ENCODE data around the gene CFAP69.

Gene CFAP69

GRCh38 chr7:90267263-90267858, 22.4 kb downstream of the CFAP69 start:
- H3K4me2 ChIP-seq: no peak overlapping the region
- TF ChIP-seq Cebpa-rat (IDR thresholded peaks at IDR 0.05): no peak
- H3K36me3 ChIP-seq: no peaks in the 10 kb centered on the region
- H3K9ac ChIP-seq: no peak overlapping the region
- no peaks in the 10 kb centered on the region for H3K27me3 ChIP-seq
- no peak overlapping the region for H3K27ac ChIP-seq
- H3K4me3 ChIP-seq: no peak overlapping the region
- no peaks in the 10 kb centered on the region for H4K20me1 ChIP-seq
- H3K9me3 ChIP-seq: no peaks in the 10 kb centered on the region
- H3K4me1 ChIP-seq: no peaks in the 10 kb centered on the region

GRCh38 chr7:90269163-90269562, 24.2 kb downstream of the CFAP69 start:
- no peak overlapping the region for H3K4me2 ChIP-seq

GRCh38 chr7:90270431-90271178, 25.6 kb downstream of the CFAP69 start:
- Histone ChIP-seq H3K27me3 (no peaks in the 10 kb centered on the region), H3K4me2 (no peak overlapping the region), H3K9ac (no peak overlapping the region), H4K20me1 (no peaks in the 10 kb centered on the region), H3K36me3 (no peaks in the 10 kb centered on the region), H3K4me1 (no peaks in the 10 kb centered on the region), H3K9me3 (no peaks in the 10 kb centered on the region), H3K27ac (no peak overlapping the region), H3K4me3 (no peak overlapping the region)
- no peak for TF ChIP-seq Cebpa-rat (IDR thresholded peaks at IDR 0.05)

More at GRCh38 chr7:90269163-90269562, 24.2 kb downstream of the CFAP69 start:
- no peak overlapping the region for H3K4me3 ChIP-seq
- no peaks in the 10 kb centered on the region for H3K27me3 ChIP-seq
- H3K36me3 ChIP-seq: no peaks in the 10 kb centered on the region
- no peak overlapping the region for H3K9ac ChIP-seq
- no peaks in the 10 kb centered on the region for H3K9me3 ChIP-seq
- no peaks in the 10 kb centered on the region for H4K20me1 ChIP-seq
- H3K4me1 ChIP-seq: no peaks in the 10 kb centered on the region
- no peak for TF ChIP-seq Cebpa-rat (IDR thresholded peaks at IDR 0.05)
- H3K27ac ChIP-seq: no peak overlapping the region

- no peak overlapping the region for H3K27ac ChIP-seq
Measured at GRCh38 chr7:90271753-90272152, 26.8 kb downstream of the CFAP69 start.

GRCh38 chr7:90272242-90272641, 27.3 kb downstream of the CFAP69 start:
- no peak overlapping the region for H3K4me3 ChIP-seq
- H3K36me3 ChIP-seq: no peaks in the 10 kb centered on the region
- no peak for TF ChIP-seq Cebpa-rat (IDR thresholded peaks at IDR 0.05)
- H3K27ac ChIP-seq: no peak overlapping the region
- no peak overlapping the region for H3K9ac ChIP-seq
- no peaks in the 10 kb centered on the region for H3K9me3 ChIP-seq
- H3K4me1 ChIP-seq: no peaks in the 10 kb centered on the region
- no peak overlapping the region for H3K4me2 ChIP-seq
- H3K27me3 ChIP-seq: no peaks in the 10 kb centered on the region
- H4K20me1 ChIP-seq: no peaks in the 10 kb centered on the region

More at GRCh38 chr7:90271753-90272152, 26.8 kb downstream of the CFAP69 start:
- H3K9ac ChIP-seq: no peak overlapping the region
- no peak overlapping the region for H3K4me3 ChIP-seq
- no peaks in the 10 kb centered on the region for H3K4me1 ChIP-seq
- H3K27me3 ChIP-seq: no peaks in the 10 kb centered on the region
- no peak overlapping the region for H3K4me2 ChIP-seq
- no peak for TF ChIP-seq Cebpa-rat (IDR thresholded peaks at IDR 0.05)
- H4K20me1 ChIP-seq: no peaks in the 10 kb centered on the region
- H3K9me3 ChIP-seq: no peaks in the 10 kb centered on the region
- H3K36me3 ChIP-seq: no peaks in the 10 kb centered on the region

GRCh38 chr7:90274161-90274560, 29.2 kb downstream of the CFAP69 start:
- Histone ChIP-seq H3K9ac (no peak overlapping the region), H3K36me3 (no peaks in the 10 kb centered on the region), H3K9me3 (no peaks in the 10 kb centered on the region), H3K4me1 (no peaks in the 10 kb centered on the region), H3K4me2 (no peak overlapping the region), H3K27ac (no peak overlapping the region), H3K4me3 (no peak overlapping the region), H4K20me1 (no peaks in the 10 kb centered on the region), H3K27me3 (no peaks in the 10 kb centered on the region)
- no peak for TF ChIP-seq Cebpa-rat (IDR thresholded peaks at IDR 0.05)

GRCh38 chr7:90276033-90276728, 31.2 kb downstream of the CFAP69 start:
- Histone ChIP-seq H3K27me3 (no peaks in the 10 kb centered on the region), H4K20me1 (no peaks in the 10 kb centered on the region), H3K4me3 (no peak overlapping the region), H3K4me1 (no peaks in the 10 kb centered on the region), H3K4me2 (no peak overlapping the region), H3K27ac (no peak overlapping the region), H3K9ac (no peak overlapping the region), H3K36me3 (no peaks in the 10 kb centered on the region), H3K9me3 (no peaks in the 10 kb centered on the region)
- TF ChIP-seq Cebpa-rat (IDR thresholded peaks at IDR 0.05): no peak

GRCh38 chr7:90288154-90288553, 43.2 kb downstream of the CFAP69 start:
- Histone ChIP-seq H3K4me1 (no peaks in the 10 kb centered on the region), H3K4me2 (no peak overlapping the region), H3K9me3 (peaks cover 8% of the 10 kb centered on the region; the same call in 1 of the 2 replicates), H3K27me3 (no peaks in the 10 kb centered on the region), H3K27ac (no peak overlapping the region), H3K9ac (no peak overlapping the region), H4K20me1 (no peaks in the 10 kb centered on the region), H3K4me3 (no peak overlapping the region), H3K36me3 (no peaks in the 10 kb centered on the region)
- no peak for TF ChIP-seq Cebpa-rat (IDR thresholded peaks at IDR 0.05)

GRCh38 chr7:90290244-90291113, 45.5 kb downstream of the CFAP69 start:
- no peaks in the 10 kb centered on the region for H3K27me3 ChIP-seq
- no peaks in the 10 kb centered on the region for H3K36me3 ChIP-seq
- no peaks in the 10 kb centered on the region for H4K20me1 ChIP-seq
- no peak overlapping the region for H3K4me3 ChIP-seq
- H3K9me3 ChIP-seq: peaks cover 8% of the 10 kb centered on the region; the same call in 1 of the 2 replicates
- no peaks in the 10 kb centered on the region for H3K4me1 ChIP-seq
- no peak overlapping the region for H3K27ac ChIP-seq
- H3K4me2 ChIP-seq: no peak overlapping the region
- TF ChIP-seq Cebpa-rat (IDR thresholded peaks at IDR 0.05): no peak
- H3K9ac ChIP-seq: no peak overlapping the region

Measured in BLaER1 (cell line).